GM21529 (cell line): ENCODE data around the gene COX7A2.

Experiments
- ATAC-seq: cut with Tn5 transposase; IDR thresholded peaks from one replicate; pipeline ENCODE4 v1.9.1; 2021; ENCODE audit not compliant: unreplicated experiment

Gene COX7A2

DNA sequence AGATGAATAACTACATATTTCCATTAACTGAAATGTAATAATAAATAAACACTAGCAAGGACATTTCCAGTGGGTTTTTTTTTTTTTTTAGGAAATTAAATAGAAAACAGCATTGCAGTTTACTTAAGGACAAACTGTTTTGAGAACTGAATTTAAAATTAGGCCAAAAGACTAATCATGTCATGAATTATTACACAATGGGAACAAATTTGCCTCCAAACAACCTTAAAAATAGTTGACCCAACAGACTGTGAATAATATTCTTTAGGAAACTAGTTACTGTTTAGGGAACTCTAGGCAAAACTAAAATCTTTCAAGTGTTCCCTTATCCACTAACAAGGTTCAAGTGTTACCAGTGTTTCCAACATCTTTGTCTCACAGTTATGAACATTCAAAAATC, 21.3 kb downstream of the COX7A2 start:
- no peak for ATAC-seq

DNA sequence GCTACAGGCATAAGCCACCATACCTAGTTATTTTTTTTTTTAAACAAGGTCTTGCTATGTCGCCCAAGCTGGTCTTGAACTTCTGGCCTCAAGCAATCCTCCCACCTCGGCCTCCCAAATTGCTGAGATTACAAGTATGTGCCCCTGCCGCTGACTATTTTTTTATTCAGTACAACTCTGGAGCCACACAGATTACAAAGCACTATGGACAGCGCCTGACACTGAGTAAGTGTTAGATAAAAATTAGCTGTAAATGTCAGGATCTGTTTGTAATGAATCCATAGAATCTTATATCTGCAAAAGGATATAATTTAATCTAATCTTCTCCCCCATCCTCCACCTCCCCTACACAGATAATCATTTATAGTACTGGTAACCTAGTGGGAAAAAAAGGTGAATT, 22.5 kb downstream of the COX7A2 start:
- ATAC-seq = no peak

DNA sequence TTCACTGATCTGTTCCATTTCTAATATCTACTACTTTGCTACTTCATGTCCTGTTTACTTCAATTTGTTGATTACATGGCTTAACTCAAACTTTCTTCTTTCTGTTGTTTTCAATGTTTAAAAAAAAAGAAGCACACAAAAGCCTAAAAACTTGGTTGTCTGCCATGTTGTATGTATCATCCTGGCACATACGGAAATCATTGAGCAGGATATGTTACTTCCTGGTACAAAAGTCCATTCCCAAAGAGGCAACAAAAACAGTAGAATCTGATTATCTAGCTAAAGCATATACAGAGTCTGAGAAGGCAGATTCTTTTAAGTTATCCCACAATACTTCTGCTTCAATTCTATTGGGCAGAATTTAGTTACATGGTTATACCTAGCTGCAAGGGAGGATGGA, 23.2 kb downstream of the COX7A2 start:
- no peak for ATAC-seq

DNA sequence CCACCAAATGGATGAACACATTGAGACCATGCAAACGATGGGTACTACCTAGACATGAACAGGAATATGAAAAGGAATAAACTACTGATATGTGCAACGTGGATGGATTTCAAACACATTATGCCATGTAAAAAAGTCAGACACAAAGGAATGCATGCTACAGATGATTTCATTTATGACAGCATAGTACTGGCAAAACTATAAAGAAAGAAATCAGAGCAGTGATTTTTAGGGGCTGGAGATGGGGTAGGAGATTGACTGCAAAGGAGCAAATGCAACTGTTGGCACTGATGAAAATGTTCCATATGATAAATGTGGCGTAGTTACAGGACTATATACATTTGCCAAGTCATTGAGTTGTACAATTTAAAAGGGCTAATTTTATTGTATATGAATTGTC, 24.3 kb downstream of the COX7A2 start:
- ATAC-seq = no peak

DNA sequence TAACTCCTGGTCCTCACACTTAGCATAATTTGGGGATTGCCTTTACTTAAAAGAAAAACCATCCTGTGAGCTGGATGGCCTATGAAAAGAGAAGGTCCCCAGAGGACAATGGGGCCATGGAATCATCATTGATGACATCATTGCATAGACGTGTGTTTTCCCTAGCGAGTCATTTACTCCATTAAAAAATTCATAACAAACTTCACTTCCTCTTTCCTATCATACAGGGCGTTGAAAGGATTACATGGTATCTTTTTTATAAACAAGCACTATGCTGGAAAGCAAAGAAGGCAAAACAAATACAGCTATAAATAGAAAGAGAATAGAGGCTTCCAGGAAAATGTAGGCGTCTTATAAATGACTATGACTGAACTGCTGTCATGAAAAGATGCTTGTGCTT, 26.4 kb downstream of the COX7A2 start:
- peak; percentile 35 for ATAC-seq

DNA sequence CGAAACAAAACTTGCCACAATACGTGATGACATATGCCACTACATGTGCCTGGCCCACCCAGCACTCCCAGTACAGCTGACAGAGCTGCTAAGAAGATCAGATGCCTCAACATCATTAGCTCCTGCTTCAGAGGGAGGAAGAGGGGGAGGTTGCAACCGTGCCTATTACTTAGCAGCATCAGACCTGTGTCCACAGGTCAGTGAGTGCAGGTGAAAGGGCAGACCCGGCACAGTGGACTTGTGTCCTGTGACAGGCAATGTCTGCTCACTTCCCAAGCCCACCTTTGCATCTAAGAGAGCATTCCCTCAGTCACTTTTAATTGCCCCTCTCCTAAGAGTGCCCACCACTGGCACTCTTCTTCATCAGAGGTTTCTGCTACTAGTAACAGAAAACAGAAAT, 28.3 kb downstream of the COX7A2 start:
- ATAC-seq = no peak

DNA sequence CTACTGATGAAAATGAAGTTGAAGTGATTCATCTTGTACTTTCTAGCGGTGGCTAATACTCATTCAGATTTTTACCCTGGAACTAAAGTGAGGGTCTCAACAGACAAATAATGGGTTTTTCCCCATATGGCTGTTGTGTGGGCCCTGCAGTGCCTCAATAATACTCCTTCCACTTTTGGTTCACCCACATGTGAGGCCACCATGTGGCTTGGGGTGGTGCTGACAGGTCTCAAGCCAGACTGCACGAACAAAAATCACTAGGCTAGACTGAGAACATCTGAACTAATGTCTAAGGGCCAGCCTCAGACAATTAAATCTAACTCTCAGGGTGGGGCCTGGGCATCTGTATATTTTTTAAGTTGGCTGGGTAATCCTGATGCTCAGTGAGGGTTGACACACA, 29.9 kb downstream of the COX7A2 start:
- peak; percentile 52 for ATAC-seq

DNA sequence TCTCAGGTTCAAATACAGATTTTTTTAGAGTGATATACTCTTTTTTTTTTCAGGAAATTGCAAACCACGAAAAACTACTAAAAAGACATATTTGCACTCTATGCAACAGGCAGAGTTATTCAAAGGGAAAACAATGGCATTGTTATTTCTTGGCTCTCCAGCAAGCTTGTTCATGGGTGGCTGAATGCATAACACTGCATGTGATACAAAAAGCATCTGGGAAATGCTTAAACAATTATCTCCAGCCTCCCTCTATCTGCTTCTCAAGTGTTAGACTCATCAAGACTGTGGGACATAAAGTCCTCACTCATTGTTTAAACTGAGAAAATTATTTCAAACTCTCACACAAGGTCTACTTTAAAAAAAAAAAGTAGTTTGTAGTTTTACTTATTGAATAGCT, 30.5 kb downstream of the COX7A2 start:
- no peak for ATAC-seq

DNA sequence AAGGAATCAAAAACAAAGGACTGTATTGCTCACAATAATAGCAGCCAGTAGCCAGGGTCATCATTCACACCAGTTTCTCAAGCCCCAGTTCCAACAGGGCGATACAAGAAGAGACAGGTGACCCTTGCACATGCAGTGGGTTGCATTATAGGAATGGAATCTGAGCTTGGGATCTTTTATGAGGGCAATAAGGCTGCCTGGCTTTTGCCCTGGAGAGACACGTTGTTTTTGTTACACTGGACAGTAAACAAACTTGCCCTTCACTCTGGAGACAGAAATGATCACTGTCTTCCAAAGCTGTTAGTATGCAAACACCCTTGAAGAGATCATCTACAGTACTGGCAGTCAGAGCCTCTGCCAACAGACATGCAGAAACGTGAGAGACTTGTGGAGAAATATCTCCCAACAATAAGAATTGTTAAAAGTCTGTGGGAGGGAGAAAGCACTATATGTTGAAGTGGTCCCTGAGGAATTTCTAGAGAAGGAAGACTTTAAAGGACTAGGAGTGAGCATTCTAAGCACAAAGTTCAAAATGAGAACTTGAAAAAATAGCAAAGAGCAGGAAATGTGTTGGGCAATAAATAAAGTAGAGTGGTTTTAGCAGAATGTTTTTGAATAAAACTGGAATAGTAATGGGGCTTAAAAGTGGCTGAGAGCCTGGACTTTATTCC, 31.5 kb downstream of the COX7A2 start:
- no peak for ATAC-seq

DNA sequence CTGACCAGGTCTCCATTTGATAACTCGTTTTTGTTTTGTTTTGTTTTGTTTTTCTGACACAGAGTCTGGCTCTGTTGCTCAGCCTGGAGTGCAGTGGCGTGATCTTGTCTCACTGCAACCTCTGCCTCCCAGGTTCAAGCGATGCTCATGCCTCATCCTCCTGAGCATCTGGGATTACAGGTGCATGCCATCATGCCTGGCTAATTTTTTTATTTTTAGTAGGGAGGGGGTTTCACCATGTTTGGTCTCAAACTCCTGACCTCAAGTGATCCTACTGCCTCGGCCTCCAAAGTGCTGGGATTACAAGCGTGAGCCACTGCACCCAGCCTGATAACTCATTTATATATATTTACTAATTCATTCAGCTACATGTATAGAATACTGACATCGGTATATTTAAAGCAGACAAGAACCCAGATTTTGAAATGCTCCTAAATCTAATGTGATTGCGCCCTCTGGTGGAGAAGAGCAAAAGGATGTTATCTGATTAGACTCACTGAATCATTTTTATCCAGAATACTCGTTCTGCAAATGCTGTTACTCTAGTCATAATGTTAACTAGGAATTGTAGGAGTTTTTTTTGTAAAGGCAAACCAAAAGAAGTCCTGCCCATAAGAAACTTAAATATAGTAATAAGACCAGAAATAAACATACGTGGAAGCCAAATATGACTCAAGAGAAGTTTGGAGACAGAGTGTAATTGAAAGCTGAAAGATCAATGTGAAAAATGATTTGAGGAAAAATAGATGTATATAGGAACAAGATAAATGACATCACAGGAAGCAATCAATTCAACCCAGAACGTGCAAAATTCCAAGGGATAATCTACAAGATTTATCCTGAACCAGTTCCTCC, 32.5 kb downstream of the COX7A2 start:
- ATAC-seq = no peak

DNA sequence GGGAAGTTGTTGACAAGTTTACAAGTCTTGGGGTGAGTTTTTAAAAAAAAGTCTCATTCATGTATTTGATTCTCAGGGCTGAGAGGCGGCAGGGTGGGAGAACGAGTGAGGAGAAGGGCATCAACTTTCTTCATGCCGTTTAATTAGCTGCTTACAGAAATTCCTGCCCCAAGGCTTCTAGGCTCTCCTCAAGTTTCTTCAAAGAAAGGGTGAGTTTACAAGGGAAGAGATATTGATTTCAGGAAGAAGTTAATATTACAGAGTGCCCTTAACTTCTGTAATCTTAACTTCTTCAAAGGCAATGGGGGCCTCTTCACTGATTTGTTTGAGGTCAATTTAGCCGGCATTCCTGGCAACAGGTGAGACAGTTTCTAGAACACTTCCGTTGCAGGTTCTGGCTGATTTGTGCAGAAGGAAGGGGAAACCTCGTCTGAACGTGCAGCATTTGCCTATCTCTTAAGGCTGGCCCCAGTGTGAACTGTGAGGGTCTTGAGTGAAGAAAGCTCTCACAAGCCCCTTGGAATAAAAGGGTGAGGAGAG, 34.3 kb downstream of the COX7A2 start:
- no peak for ATAC-seq

DNA sequence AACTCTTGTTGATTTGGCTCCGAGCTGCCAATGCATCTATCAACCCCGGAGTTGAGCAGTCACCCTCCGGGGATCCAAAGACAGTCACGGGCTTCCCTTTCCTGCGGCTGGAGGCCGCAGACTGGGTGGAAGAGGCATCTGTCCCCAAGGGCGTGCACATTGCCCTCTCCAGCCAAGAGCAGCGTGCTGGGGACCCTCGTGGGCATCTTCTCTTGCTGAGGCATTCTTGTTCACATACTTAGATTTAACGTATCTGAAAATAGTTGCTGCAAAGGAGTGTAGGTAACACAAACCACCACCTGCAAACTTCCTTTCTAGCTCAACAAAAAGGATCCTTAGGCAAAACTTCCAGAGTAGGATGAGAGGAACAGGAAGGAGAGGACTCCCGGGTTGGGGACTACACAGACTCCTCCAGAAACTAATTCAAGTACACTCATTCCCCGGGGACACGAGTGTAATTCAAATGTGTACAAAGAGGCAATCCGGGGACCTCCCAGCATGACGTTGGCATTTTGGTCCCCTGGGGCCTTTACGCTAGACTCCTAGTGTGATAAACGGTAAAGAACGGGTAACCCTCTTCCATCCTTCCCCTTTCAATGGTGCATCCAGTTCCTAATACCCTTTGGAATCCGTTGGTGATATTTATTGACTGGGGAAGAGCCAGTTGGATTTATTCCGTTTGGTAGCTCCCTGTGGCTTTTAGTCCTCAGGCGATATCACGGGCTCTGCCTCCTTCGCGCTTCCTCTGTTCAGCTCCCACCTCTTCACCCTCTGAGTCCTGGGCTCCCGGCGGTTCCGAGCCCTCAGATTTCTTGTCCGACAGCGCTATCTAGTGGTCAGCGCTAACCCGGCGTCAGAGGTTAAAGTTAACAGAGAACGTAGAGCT, 35.1 kb downstream of the COX7A2 start:
- ATAC-seq = peak; percentile 79

DNA sequence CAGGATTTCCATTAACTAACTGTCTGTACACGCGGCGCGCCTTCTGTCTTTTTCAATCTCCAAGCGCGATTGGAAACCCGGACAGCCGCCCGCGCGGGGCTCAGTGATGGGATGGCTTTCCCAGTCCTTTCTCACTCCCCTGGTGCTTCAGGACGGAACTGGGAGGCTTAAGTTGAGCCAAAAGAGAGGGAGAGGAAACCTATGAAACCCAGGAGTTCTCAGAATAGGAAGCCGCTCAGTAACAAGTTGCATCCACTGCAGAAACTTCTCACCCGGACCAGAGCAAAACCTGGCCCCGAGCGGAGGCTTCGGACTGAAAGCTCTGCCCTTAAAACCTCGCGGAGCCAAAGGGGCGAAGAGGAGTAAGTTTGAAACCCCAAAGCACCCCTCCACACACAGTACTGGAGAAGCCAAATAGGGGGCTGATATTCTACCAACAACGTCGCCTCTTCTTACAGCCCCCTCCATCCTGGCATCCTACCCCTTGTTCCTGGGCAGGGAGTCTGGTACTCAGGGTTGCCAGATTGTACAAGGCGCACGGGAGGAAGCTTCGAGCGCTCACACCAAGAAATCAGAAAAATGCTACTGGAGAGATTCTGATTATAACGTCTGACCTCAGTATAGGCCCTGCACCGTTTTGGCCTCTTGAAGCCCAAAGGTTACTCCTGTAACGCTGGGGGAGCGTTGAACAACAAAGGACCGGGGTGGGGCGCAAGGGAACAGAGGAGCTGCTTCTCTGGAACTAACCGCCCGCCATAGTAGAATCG, 36.8 kb downstream of the COX7A2 start:
- ATAC-seq = no peak

DNA sequence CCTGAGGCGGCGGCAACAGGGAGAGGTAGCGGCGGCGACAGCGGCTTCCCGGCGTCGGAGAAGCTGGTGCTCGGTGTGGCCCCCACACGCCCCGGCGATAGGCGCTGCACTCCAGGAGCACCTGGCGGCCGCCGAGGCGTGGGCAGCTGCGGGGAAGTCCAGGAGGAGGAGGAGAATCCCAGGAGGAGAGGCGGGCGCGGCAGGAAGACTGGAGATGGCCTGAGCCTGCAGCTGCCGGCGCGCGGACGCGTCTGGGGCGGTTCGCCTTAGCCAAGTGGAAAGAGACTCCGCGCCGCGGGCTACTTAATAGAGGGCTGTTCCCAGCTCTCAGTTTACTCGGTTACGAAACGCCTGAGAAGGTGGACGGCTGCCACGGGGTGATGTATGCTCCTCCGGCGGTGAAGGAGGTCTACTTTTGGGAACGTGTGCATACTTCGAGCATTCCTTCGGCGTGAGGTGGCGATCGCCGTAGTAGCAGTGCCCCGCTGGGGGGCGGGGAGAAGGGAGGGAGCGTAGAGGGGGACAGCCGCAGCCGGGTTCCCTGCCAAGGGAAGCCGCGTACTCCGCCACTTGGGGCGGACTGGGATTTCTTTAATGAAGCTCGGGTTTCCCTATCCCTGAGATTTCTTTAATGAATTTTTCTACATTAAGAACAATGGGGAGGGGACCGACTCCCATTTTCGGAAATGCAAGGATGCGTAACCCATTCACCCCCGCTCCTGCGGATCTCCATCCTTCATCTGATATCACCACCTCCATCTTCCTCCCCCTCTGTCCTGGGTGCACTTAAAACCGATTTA, 37.6 kb downstream of the COX7A2 start, which contains the start of gene COL12A1:
COL12A1 (minus strand) TSS at position 278 of the 800 bp plus-strand sequence. CDS start 3,261 bp downstream, outside the sequence.
- ATAC-seq = no peak

DNA sequence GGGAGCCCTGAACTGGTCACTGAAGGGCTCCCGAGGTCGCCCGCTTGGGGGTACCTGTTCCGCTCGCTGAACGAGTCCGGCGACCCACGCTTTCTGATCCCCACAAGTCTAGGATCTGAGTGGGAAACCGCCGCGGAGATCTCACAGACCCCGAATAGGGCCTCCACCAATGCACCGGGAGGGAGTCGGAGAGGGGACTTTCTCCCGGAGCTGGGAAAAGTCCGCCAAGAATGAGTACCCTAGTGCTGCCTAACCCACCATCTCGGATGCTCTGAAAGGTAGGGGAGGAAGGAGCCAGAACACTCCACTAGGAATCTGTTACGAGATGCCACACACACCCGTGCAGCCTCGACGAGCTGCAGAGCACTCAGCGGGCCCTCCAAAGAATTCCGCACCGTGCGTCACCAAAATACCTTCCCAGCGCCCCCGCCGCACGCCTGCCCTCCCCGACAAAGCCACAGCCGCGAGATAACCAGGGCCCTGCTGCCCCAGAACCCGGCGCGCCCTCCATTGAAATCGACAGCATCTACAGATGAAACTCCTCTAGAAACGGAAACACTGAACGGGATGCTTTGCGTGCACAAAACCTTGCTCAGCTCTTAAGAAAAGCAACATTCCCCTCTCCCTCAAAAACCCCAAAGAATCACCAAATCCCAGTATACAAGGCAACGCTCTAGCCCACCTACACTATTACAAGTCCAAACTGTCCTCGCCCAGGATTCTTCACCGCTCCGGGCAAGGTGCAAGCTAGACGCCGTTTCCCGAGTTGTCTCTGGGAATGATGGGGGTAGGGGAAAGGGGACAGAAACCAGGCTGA, 38.4 kb downstream of the COX7A2 start:
- ATAC-seq = no peak

DNA sequence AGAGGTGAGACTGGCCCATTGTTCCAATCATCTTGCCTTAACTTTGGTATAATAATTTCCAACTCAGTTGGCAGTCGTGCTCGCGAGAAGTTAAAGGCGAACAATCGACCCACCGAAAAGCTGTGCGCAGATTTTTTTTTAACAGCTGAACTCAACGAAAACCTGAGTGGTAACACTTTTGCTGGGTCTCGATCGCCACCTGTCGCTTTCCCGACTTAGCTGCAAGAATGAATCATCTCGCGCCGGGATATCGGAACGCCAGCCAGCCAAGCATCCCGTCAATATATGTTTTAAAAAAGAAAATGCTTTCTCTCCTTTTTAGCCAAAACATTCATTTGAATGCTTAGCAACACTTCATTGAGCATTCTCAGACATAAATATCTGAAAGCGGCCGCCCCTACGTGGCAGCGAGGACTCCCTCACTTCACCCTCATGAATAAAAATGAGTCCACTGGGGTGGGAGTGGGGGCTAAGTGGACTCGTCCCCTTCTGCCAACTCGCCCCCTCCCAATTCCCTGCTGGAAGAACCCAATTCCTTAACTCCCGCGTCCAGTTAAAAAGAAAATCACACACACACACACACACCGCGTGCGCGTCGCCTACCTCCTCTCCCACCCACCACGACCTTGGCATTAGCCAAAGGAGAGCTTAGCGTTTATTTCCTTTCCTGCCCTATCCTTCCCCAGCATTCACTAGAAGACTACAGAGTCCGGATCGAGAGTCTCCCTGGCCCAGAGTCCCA, 39.2 kb downstream of the COX7A2 start:
- no peak for ATAC-seq

DNA sequence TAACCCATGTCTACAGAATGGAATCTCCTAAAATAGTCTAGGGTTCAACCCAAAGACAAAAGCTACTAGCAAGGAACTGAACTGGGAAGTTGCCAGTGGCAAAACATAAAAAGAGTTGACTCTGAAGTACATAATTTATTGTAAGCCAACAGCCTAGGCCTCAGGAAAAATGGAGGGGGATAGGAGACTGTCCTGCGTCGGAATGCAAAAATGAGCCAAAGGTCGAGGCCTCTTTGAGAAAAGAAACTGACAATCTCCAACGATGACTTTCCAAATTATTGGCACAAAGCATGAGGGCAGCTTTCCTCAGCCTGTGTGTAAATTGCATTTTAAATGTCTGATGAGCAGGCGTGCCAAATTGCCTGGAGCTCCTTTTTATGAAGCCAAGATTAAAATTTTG, 39.9 kb downstream of the COX7A2 start:
- ATAC-seq = no peak

DNA sequence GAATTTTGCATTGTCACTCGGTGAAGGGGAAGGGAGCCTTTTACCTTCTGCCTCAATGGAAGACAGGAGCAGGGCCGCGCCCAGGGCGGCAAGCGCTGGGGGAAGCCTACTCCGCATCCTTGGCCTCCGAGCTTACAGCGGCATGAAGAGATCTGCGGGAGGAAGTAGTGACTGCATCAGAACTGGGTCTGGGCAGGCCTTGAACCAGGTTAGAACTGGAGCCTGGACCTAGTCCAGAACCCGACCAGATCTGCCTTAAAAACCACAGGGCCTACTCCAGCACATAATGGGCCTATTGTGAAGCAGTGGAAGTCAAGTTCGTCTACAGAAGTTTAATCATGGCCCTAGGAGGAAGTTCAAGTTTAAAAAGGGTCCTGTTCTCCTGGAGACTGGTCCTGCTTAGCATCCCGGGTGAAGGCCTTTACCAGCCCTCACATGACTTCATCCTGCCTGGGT, 40.9 kb downstream of the COX7A2 start:
- ATAC-seq = no peak
